ENCODE results near the gene CNPY1. TPM values are rescaled to one million over a fixed set of nuclear protein-coding genes. Genes with fewer than 3 reads are reported as not detected.

Gene CNPY1
- total RNA-seq, 2 donors from 2014 or later, result not detected

DNA sequence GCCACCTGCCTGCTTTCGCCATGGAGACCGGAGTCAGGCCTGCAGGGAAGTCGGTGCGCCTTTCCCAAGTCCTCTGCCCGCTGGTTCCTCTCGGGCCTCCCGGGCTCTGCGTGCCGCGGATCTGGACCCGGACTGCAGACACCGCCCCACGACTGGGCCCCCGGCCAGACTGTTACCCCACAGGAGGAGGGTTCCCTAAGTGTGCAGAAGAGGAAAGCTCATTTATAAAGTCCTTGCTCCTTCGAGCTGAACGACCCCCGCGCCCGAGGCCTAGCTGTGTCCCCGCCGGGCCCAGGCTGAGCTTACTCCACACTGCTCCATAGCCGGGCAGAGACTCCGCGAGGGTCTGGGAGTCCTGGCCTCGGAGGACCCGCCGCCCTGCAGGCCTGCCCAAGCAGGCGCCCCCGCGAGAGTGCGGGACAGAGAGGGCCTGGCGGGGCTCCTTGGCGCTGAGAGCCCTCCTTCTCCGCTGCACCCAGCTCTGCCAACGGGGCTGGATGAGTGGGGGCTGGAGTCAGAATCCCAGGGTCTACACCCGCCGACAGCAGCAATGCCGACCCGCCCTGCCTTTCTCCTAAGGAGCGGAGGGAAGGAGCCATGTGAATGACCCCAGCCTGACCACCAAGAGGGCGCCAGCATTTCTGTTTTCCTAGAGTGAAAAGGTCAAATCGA is 80.1 kb downstream of the CNPY1 start:
- no peak overlapping the region for H3K4me3 ChIP-seq
- WGBS, result 5% methylated on average over 36 of the region's 42 CpGs

DNA sequence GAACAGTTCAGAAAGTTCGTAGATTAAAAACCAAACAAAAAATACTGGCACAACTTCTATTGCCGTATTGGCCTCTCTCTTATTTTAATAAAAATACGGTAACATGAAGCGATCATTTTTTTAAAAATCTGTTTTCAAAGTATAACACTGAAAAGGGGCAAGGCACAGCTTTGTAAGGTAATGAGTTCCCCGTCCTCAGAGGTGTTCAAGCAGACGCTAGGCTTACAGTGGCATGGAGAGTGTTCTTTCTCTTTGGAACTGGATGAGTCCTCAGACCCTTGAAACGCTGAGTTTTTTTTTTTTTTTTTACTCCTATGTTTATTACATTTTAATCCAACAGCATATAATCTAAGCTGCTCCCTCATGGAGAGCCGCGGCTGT is 80.6 kb downstream of the CNPY1 start:
- TF ChIP-seq POLR2AphosphoS5 (IDR thresholded peaks at IDR 0.05) (no peak), POLR2A (IDR thresholded peaks at IDR 0.05) (no peak)
- TF ChIP-seq, protein P1, sequence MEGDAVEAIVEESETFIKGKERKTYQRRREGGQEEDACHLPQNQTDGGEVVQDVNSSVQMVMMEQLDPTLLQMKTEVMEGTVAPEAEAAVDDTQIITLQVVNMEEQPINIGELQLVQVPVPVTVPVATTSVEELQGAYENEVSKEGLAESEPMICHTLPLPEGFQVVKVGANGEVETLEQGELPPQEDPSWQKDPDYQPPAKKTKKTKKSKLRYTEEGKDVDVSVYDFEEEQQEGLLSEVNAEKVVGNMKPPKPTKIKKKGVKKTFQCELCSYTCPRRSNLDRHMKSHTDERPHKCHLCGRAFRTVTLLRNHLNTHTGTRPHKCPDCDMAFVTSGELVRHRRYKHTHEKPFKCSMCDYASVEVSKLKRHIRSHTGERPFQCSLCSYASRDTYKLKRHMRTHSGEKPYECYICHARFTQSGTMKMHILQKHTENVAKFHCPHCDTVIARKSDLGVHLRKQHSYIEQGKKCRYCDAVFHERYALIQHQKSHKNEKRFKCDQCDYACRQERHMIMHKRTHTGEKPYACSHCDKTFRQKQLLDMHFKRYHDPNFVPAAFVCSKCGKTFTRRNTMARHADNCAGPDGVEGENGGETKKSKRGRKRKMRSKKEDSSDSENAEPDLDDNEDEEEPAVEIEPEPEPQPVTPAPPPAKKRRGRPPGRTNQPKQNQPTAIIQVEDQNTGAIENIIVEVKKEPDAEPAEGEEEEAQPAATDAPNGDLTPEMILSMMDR (IDR thresholded peaks at IDR 0.05), result no peak
- intact Hi-C loops (cut with DNase I), result no loop called here
- Histone ChIP-seq H3K27me3 (replicated peaks; ENCODE audit: insufficient read depth) (peaks cover 78% of the 10 kb centered on the region), H3K4me1 (replicated peaks) (no peaks in the 10 kb centered on the region), H3K4me3 (no peak overlapping the region), H3K27ac (no peak overlapping the region), H3K36me3 (no peaks in the 10 kb centered on the region), H3K9me3 (no peaks in the 10 kb centered on the region)
- no peak for DNase-seq (ENCODE audit: low spot score)
- WGBS, result 17% methylated on average over 9 of the region's 9 CpGs

More for the DNA sequence above, 80.1 kb downstream of the CNPY1 start:
- no peaks in the 10 kb centered on the region for H3K4me1 ChIP-seq (replicated peaks)
- TF ChIP-seq POLR2AphosphoS5 (IDR thresholded peaks at IDR 0.05), result no peak
- TF ChIP-seq POLR2A (IDR thresholded peaks at IDR 0.05), result no peak
- TF ChIP-seq, protein P1 (IDR thresholded peaks at IDR 0.05), result no peak
- peaks cover 78% of the 10 kb centered on the region for H3K27me3 ChIP-seq (replicated peaks; ENCODE audit: insufficient read depth)
- H3K27ac ChIP-seq, result no peak overlapping the region
- intact Hi-C loops (cut with DNase I), result no loop called here
- DNase-seq (ENCODE audit: low spot score), result no peak
- no peaks in the 10 kb centered on the region for H3K36me3 ChIP-seq
- H3K9me3 ChIP-seq, result no peaks in the 10 kb centered on the region

DNA sequence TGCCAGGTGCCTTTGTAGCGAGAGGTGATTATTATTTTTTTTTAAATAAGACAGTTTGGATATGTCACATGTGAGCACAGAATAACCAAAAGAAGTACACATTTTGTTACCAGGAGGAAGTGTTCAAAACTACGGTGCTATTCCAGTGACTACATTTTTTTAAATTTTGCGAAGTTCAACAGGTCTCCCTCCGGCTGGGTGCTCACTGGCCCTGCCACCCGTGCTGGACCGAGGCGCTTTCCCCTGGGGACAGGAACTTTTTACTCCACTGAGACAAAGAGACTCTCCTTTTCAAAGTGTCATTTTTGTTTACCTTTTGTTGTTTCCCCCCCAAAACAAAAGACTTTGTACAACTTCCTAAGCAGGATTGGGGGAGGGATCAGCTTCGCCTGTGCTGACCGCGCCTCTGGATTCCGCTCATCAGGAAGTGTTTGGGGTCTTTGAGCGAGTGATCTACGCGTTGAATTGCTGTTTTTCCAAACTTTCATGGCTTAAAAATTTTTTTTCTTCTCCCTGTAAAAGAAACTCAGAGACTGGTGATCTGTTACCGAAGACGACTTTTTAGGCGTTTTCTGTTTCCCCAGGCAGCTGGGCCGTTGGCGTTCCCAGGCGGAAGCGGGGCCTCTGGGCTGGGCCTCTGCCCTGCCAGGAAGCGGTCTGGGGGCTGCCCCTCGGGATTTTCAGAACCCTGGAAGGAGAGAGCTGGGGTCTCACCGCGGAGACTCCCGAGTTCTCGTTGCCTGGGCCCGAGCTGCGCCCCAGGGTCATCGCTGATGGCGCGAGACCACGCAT is 81.2 kb downstream of the CNPY1 start:
- Histone ChIP-seq H3K27ac (no peak overlapping the region), H3K36me3 (no peaks in the 10 kb centered on the region), H3K4me1 (replicated peaks) (no peaks in the 10 kb centered on the region), H3K27me3 (replicated peaks; ENCODE audit: insufficient read depth) (peaks cover 78% of the 10 kb centered on the region), H3K9me3 (no peaks in the 10 kb centered on the region), H3K4me3 (no peak overlapping the region)
- DNase-seq (ENCODE audit: low spot score), result no peak
- TF ChIP-seq, protein P1 (IDR thresholded peaks at IDR 0.05), result no peak
- no peak for TF ChIP-seq POLR2AphosphoS5 (IDR thresholded peaks at IDR 0.05)
- TF ChIP-seq POLR2A (IDR thresholded peaks at IDR 0.05), result no peak
- intact Hi-C loops (cut with DNase I), result no loop called here
- WGBS, result 12% methylated on average over 33 of the region's 33 CpGs

DNA sequence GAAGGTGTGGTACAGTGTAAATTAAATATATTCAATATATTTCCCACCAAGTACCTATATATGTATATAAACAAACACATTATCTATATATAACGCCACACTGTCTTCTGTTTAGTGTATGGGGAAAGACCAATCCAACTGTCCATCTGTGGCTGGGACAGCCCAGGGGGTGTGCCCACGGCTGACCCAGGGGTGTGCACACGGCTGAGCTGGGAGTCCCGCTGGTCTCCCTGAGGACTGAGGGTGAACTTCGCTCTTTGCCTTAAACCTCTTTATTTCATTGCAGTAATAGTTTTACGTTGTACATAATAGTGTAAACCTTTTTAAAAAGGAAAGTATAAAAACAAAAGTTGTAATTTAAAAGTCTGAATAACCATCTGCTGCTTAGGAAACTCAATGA is 82.2 kb downstream of the CNPY1 start:
- DNase-seq (ENCODE audit: low spot score), result no peak
- no peak overlapping the region for H3K27ac ChIP-seq
- no peaks in the 10 kb centered on the region for H3K4me1 ChIP-seq (replicated peaks)
- TF ChIP-seq POLR2AphosphoS5 (IDR thresholded peaks at IDR 0.05), result no peak
- TF ChIP-seq POLR2A (IDR thresholded peaks at IDR 0.05), result no peak
- TF ChIP-seq, protein P1 (IDR thresholded peaks at IDR 0.05), result no peak
- H3K27me3 ChIP-seq (replicated peaks; ENCODE audit: insufficient read depth), result peaks cover 77% of the 10 kb centered on the region
- no peaks in the 10 kb centered on the region for H3K36me3 ChIP-seq
- no peaks in the 10 kb centered on the region for H3K9me3 ChIP-seq
- intact Hi-C loops (cut with DNase I), result no loop called here
- 10% methylated on average over 6 of the region's 6 CpGs for WGBS
- no peak overlapping the region for H3K4me3 ChIP-seq
